BJ (cell line): ENCODE measurements around the gene LNP1. TPM values are rescaled to one million over a fixed set of nuclear protein-coding genes. Genes with fewer than 3 reads are reported as not detected.

Source experiments
- CTCF ChIA-PET: fragments of 350-600 bp; formaldehyde crosslinking; extraction: SDS; loops from one replicate; lab custom pipeline; 2021; ENCODE audit warnings: antibody characterized with exemption, inconsistent platforms; lab: Yijun Ruan, JAX
- POLR2A ChIA-PET: fragments of 300-600 bp; sonication (Branson Sonifier 250); formaldehyde crosslinking; extraction: SDS; loops from one replicate; lab custom pipeline; 2021; ENCODE audit warnings: antibody characterized with exemption; lab: Charles Lee
- DNase-seq: peaks from one replicate; pipeline ENCODE4 v3.0.0-alpha.2; 2011; ENCODE audit warnings: low read depth
- H3K27me3 ChIP-seq: 2 replicates; pipeline ENCODE4 v1.6.0; 2011; ENCODE audit warnings: low read length; ENCODE audit not compliant: control insufficient read depth, insufficient read depth
- H3K36me3 ChIP-seq: 2 replicates; pipeline ENCODE4 v1.5.1; 2011; ENCODE audit warnings: low read length; ENCODE audit not compliant: control insufficient read depth, insufficient read depth
- H3K4me3 ChIP-seq: 2 replicates; pipeline ENCODE4 v1.5.1; 2011; ENCODE audit warnings: low read depth, mild to moderate bottlenecking, control low read depth, low read length
- CTCF ChIP-seq: IDR thresholded peaks from 2 replicates; pipeline ENCODE4 v1.5.1; 2011; ENCODE audit warnings: low read depth, mild to moderate bottlenecking, control low read depth, inconsistent platforms, low read length, moderate library complexity; ENCODE audit not compliant: insufficient read depth
- polyA plus RNA-seq: library from polyadenylated mRNA; depleted of rRNA; stranded (reverse); fragments of >200 nt; gene quantifications from 2 replicates; pipeline ENCODE4 v1.2.3, GENCODE V29; 2011

The LNP1 gene
- polyA plus RNA-seq, 1 experiment, result 2.1 TPM

DNA sequence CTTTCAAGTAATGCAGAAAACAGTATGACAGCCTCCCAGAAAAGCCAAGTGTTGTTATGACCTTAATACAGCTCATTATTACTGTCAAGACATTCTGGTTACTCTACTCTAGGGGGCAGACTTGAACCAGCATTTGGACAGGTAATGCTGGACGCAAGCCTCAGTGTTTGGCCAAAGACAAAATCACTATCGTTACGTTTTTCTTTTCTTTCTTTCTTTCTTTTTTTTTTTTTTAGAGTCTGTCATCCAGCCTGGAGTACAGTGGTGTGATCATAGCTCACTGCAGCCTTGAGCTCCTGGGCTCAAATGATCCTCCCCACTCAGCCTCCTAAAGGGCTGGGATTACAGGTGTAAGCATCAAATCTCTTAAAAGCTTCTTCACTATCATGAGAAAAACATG, 61.7 kb downstream of the LNP1 start:
- ChIA-PET POLR2A (no interaction called here), CTCF (interaction anchor here (0.6 to 17.2 kb wide), 18 partner anchors 14 to 733 kb away, joined by 3 to 311 read pairs (median 3); partner anchors contain the start of gene TMEM45A)
- no peak overlapping the region for H3K4me3 ChIP-seq
- H3K27me3 ChIP-seq, result no peaks in the 10 kb centered on the region; the same call in 1 of the 2 replicates
- peak; percentile 71 for TF ChIP-seq CTCF
- DNase-seq, result peak; percentile 9
- no peaks in the 10 kb centered on the region for H3K36me3 ChIP-seq

DNA sequence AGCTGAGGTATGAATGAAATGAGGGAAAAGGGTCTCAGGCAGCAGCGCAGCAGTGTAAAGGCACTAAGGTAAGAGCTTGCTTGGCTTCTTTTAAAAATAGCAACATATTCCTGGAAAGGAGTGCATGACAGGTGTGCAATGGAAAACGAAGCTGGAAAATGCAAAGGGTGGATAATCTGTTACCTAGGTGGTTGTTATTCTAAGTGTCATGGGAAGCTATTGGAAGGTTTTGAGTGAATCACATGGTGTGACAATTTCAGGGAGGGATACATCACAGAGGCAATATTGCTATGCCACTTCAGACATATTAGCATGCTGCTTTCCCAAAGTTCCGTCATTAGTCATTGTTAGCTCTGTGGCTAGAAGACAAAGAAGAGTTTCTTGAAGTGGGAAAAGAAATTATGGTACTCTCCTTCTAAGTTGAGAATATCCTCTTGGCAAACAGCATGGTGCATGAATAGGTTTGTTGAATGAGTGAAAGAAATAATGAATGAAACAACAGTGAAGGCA, 62.4 kb downstream of the LNP1 start:
- no peak for DNase-seq
- no peak for TF ChIP-seq CTCF
- no peak overlapping the region for H3K4me3 ChIP-seq
- no peaks in the 10 kb centered on the region; the same call in 1 of the 2 replicates for H3K27me3 ChIP-seq
- H3K36me3 ChIP-seq, result no peaks in the 10 kb centered on the region
- ChIA-PET CTCF (interaction anchor here (0.7 to 17.2 kb wide), 13 partner anchors 24 to 732 kb away, joined by 3 to 311 read pairs (median 4); no protein-coding TSS in a partner anchor), POLR2A (no interaction called here)

- DNase-seq, result no peak
- Histone ChIP-seq H3K36me3 (no peaks in the 10 kb centered on the region), H3K27me3 (no peaks in the 10 kb centered on the region; the same call in 1 of the 2 replicates), H3K4me3 (no peak overlapping the region)
- ChIA-PET CTCF (interaction anchor here (0.9 to 17.2 kb wide), 5 partner anchors 9 to 245 kb away, joined by 3 to 311 read pairs (median 6); no protein-coding TSS in a partner anchor), POLR2A (interaction anchor here (0.7 kb wide), 1 partner anchor 60 kb away, joined by 3 read pairs; no protein-coding TSS in a partner anchor)
- TF ChIP-seq CTCF, result no peak
Observed at GRCh38 chr3:100465892-100466777, 64.8 kb downstream of the LNP1 start.

DNA sequence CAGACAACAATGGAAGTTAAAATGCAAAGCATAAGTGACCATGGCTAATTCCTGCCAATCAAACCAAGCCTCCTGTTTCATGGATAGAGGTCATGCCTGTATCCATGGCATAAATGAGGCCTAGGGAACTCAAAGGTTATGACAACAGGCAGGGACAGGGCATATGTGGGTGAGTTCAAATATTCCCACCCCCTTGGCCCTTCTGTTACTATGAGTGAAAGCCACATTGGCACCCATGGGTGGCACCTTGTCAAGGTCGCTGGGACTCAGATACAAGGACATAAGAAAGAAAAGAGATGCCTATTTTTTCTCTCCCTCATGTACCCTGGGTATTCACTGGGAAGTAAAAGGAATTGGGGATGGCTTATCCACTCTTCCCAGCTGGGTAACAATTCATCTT, 65.8 kb downstream of the LNP1 start:
- Histone ChIP-seq H3K4me3 (no peak overlapping the region), H3K36me3 (no peaks in the 10 kb centered on the region), H3K27me3 (no peaks in the 10 kb centered on the region; the same call in 1 of the 2 replicates)
- DNase-seq, result no peak
- no peak for TF ChIP-seq CTCF
- ChIA-PET POLR2A (no interaction called here), CTCF (interaction anchor here (0.6 to 17.2 kb wide), 4 partner anchors 11 to 1678 kb away, joined by 3 to 311 read pairs (median 6); no protein-coding TSS in a partner anchor)

GRCh38 chr3:100468676-100469075, 67.3 kb downstream of the LNP1 start:
- DNase-seq, result no peak
- Histone ChIP-seq H3K4me3 (no peak overlapping the region), H3K36me3 (no peaks in the 10 kb centered on the region), H3K27me3 (no peaks in the 10 kb centered on the region; the same call in 1 of the 2 replicates)
- no peak for TF ChIP-seq CTCF
- CTCF ChIA-PET, result interaction anchor here (1.1 to 17.2 kb wide), 3 partner anchors 13 to 117 kb away, joined by 3 to 311 read pairs (median 6); no protein-coding TSS in a partner anchor
- POLR2A ChIA-PET, result no interaction called here
